GM10248 (cell line): ENCODE measurements around the gene RINT1.
"Not testable (repeated sequence)": the region's sequence is repeated elsewhere in the genome, so short reads cannot be mapped to it uniquely, and the experiment has no call there.

Source experiments
- CTCF ChIA-PET: fragments of 300-600 bp; sonication (Branson Sonifier 250); formaldehyde crosslinking; extraction: SDS; loops from one replicate; lab custom pipeline; 2021; ENCODE audit warnings: antibody characterized with exemption; lab: Yijun Ruan, JAX
- POLR2A ChIA-PET: fragments of 350-650 bp; sonication (Branson Sonifier 250); formaldehyde crosslinking; extraction: SDS; loops from one replicate; lab custom pipeline; 2020; ENCODE audit warnings: antibody characterized with exemption; lab: Yijun Ruan, JAX
- DNase-seq: peaks from one replicate; pipeline ENCODE4 v3.0.0; 2012; ENCODE audit errors: extremely low spot score
- CTCF ChIP-seq: IDR thresholded peaks from 2 replicates; pipeline ENCODE4 v1.5.1; 2012; ENCODE audit warnings: mild to moderate bottlenecking, low read depth; ENCODE audit errors: extremely low read depth, missing control alignments, control extremely low read depth

The RINT1 gene

GRCh38 chr7:105594034-105594433 lies 62.0 kb downstream of the RINT1 start:
- no peak for DNase-seq
- no peak for TF ChIP-seq CTCF
- POLR2A ChIA-PET = interaction anchor here (0.6 kb wide), 1 partner anchor 481 kb away, joined by 4 read pairs; no protein-coding TSS in a partner anchor
- CTCF ChIA-PET = interaction anchor here (1.0 to 1.6 kb wide), 4 partner anchors 8 to 80 kb away, joined by 3 to 6 read pairs (median 4); partner anchors contain the start of gene RINT1

GRCh38 chr7:105596866-105597265 lies 64.9 kb downstream of the RINT1 start:
- DNase-seq = no peak
- ChIA-PET CTCF (no interaction called here), POLR2A (no interaction called here)
- no peak for TF ChIP-seq CTCF

GRCh38 chr7:105599080-105599479 lies 67.1 kb downstream of the RINT1 start:
- POLR2A ChIA-PET = interaction anchor here (0.6 kb wide), 1 partner anchor 658 kb away, joined by 4 read pairs; no protein-coding TSS in a partner anchor
- not testable (repeated sequence) for DNase-seq
- CTCF ChIA-PET = interaction anchor here (1.3 to 1.8 kb wide), 2 partner anchors 10 to 13 kb away, joined by 3 to 8 read pairs; no protein-coding TSS in a partner anchor

GRCh38 chr7:105599551-105599950 lies 67.5 kb downstream of the RINT1 start:
- DNase-seq = no peak
- TF ChIP-seq CTCF = no peak
- CTCF ChIA-PET = interaction anchor here (1.3 to 1.8 kb wide), 2 partner anchors 11 to 13 kb away, joined by 3 to 8 read pairs; no protein-coding TSS in a partner anchor
- POLR2A ChIA-PET = interaction anchor here (0.6 kb wide), 1 partner anchor 659 kb away, joined by 4 read pairs; no protein-coding TSS in a partner anchor

- POLR2A ChIA-PET = no interaction called here
- CTCF ChIA-PET = interaction anchor here (1.4 to 1.8 kb wide), 2 partner anchors 12 to 56 kb away, joined by 3 to 8 read pairs; no protein-coding TSS in a partner anchor
- no peak for TF ChIP-seq CTCF
- DNase-seq = no peak
Observed at GRCh38 chr7:105600720-105601550, 68.9 kb downstream of the RINT1 start.

- DNase-seq = no peak
- no peak for TF ChIP-seq CTCF
- POLR2A ChIA-PET = no interaction called here
- CTCF ChIA-PET = interaction anchor here (1.0 to 2.1 kb wide), 5 partner anchors 9 to 54 kb away, joined by 3 to 7 read pairs (median 4); no protein-coding TSS in a partner anchor
Observed at GRCh38 chr7:105602325-105603305, 70.6 kb downstream of the RINT1 start.
